ENCODE measurements around the gene EVC2.

GRCh38 chr4:5651089-5651488 lies 57.3 kb downstream of the EVC2 start:
- TF ChIP-seq CTCF (IDR thresholded peaks at IDR 0.05) (no peak), POLR2A (IDR thresholded peaks at IDR 0.05) (no peak)
